ENCODE measurements around the gene MYBBP1A.
"Not testable (repeated sequence)": the region's sequence is repeated elsewhere in the genome, so short reads cannot be mapped to it uniquely, and the experiment has no call there.

MYBBP1A gene

GRCh38 chr17:4554997-4555799 is at the start of gene MYBBP1A:
Gene MYBBP1A (minus strand): TSS chr17:4555384. CDS start chr17:4555324, 60 bp downstream.
- DNase-seq (ENCODE audit: low read depth in 1 of 2, low spot score in 1 of 2), result peak; percentile 95 to 96

DNA sequence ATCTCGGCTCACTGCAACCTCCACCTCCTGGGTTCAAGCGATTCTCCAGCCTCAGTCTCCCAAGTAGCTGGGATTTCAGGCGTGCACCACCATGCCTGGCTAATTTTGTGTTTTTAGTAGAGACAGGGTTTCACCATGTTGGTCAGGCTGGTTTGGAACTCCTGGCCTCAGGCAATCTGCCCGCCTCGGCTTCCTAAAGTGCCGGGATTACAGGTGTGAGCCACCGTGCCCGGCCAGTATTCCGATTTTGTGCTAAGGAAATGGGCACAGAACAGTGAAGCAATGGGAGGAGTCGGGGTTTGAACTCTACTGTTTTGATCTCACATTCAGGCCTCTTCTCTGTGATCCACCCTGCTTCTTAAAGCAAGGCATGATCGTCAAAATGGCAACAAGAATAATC is 49.6 kb upstream of the MYBBP1A start:
- not testable (repeated sequence) for DNase-seq (ENCODE audit: low read depth in 1 of 2, low spot score in 1 of 2)

DNA sequence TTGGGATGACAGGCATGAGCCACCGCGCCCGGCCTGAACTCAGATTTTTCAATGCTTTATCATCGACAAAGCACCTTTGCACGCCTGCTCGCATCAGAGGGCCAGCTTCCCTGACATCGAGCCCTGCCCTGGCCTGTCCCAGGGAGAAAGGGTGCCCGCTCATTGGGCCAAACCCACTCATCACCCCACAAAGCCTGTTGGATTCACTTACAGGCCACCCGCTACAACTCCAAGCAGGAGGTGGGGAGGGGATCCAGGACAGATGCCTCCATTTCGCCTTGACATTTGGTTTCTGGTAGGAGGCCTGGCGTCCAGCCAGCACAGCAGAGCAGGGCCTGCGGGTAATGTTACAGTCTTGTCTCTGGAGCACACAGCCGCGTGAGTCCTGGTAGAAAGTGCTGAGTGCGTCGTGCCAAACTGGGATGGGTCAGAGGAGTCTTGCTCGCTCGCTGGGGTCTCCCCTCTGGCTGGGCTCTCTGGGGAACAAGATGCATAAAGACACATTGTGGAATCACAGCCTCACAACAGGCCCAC is 49.0 kb upstream of the MYBBP1A start:
- no peak for DNase-seq (ENCODE audit: low read depth in 1 of 2, low spot score in 1 of 2)

DNA sequence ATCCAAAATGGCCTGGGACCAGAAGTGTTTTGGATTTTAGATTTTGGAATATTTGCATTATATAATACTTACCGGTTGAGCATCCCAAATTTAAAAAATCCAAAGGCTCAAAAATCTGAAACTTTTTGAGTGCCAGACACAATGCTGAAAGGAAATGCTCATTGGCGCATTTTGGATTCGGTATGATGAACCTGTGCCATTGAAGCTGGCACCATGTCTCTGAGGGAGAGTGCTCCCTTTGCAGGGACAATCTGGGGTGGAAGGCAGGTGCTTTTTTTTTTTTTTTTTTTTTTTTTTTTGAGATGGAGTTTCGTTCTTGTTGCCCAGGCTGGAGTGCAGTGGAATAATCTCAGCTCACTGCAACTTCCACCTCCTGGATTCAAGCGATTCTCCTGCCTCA is 46.9 kb upstream of the MYBBP1A start:
- DNase-seq (ENCODE audit: low read depth in 1 of 2, low spot score in 1 of 2), result no peak

- DNase-seq (ENCODE audit: low read depth in 1 of 2, low spot score in 1 of 2), result no peak
These were observed 46.1 kb upstream of the MYBBP1A start for GRCh38 chr17:4601326-4601725.

DNA sequence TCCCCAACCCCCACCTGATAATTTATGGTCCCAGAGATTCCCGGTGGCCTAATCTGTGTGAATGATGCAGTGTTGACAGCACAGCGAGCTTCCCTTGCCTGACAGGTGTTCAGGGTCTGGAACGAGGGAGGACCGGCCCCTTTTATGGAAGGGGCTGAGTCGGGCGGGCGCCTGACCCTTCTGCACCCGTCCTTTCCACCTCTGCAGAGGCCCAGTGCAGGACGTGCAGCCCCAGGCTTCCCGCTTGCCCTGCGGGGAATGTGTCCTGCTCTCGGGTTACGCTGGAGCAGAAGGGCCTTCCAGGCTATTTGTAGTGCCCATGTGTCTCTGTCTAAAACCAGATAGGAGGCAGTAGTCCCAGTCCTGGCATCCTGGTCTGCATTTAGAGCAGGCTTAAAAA is 45.4 kb upstream of the MYBBP1A start:
- no peak for DNase-seq (ENCODE audit: low read depth in 1 of 2, low spot score in 1 of 2)

DNA sequence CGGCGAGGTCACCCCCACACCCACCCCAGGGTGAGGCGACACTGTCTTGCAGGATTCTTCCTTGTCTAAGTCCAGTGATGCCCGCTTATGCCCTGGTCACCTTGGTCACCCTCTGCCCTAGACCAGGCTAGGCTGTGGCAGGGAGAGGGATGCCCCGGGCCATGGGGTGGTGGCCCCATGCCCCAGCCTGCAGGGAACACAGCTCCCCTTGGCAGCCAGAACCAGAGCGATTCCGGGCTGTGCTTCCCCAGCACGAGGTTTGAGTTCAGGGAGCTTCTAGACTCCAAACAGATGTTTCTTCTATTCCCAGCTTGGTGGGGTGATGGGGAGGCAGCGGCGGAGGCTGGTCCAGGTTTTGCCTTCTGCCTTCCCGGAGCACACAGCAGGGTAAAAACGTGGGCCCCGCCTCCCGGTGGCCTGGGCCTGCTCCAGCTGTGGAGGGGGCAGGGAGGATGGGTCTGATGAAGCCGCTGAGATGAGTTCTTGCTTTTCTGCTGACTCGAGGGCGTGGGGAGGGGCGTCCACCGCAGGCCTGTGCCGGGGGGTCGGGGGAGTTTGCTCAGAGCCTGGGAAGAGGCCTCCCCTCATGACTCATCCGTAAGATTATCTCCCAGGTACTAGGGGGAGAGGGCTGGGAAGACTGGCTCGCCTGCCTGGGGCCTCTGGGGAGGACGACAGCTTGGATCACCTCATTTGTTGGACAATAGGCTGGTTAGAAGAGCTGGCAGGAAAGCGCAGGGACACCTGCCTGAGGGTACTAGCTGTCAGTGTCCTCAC is 44.5 kb upstream of the MYBBP1A start:
- DNase-seq (ENCODE audit: low read depth in 1 of 2, low spot score in 1 of 2), result no peak

GRCh38 chr17:4598776-4599504 is 43.8 kb upstream of the MYBBP1A start:
- no peak for DNase-seq (ENCODE audit: low read depth in 1 of 2, low spot score in 1 of 2)

DNA sequence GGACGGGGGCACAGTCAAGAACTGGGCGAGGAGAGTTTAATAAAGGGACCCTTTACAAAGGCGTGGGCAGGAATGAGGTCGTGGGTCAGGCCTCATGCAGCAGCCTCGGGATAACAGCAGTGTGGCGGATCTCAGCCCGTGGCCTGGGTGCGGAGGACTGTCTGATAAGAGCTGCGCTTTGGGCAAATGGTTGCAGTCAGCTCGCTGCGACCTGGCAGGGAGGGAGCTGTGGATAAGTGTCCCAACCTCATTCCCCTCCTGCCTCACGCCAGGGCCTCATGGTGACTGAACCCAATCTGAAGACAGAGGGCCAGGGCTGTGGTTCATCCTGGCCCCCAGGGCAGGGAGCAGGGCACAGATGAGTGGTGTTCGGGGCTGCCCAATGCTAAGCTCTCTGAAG is 42.8 kb upstream of the MYBBP1A start:
- DNase-seq (ENCODE audit: low read depth in 1 of 2, low spot score in 1 of 2), result no peak

GRCh38 chr17:4596636-4597380 is 41.6 kb upstream of the MYBBP1A start:
- DNase-seq (ENCODE audit: low read depth in 1 of 2, low spot score in 1 of 2), result no peak

DNA sequence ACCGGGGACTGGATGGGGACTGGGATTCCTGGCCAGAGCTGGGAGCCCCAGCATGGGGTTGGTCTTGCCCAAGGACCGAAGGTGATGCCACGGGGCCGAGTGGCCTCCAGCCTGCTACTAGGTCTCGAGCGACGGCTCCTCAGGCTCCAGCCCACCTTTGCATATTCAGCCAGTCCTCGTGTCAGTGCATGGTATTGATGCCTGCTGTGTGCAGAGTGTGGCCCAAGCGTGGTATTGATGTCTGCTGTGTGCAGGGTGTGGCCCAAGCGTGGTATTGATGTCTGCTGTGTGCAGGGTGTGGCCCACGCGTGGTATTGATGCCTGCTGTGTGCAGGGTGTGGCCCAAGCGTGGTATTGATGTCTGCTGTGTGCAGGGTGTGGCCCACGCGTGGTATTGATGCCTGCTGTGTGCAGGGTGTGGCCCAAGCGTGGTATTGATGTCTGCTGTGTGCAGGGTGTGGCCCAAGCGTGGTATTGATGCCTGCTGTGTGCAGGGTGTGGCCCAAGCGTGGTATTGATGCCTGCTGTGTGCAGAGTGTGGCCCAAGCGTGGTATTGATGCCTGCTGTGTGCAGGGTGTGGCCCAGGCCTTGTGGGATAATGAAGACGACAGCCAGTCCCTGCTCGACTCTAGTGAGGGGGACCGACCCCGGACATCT is 40.6 kb upstream of the MYBBP1A start:
- DNase-seq (ENCODE audit: low read depth in 1 of 2, low spot score in 1 of 2), result not testable (repeated sequence)

- DNase-seq (ENCODE audit: low read depth in 1 of 2, low spot score in 1 of 2), result no peak
These were observed 39.9 kb upstream of the MYBBP1A start for GRCh38 chr17:4594931-4595684.

DNA sequence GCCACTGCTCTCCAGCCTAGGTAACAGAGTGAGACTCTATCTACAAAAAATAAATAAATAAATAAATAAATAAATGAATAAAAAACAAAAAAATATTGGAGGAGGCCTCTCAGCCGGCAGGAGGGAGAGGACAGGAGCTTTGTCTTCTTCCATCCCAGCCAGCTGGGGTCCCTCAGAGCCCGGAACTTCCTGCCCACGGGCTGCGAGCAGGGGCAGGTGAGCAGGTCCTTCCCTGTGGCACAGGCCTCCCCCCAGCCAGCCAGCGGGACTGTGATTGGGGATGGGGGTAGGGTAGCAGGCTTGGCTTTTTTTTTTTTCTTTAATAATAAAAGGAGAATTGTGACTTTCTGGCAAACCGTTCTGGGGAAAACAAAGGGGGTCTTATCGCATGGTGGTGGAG is 39.2 kb upstream of the MYBBP1A start:
- DNase-seq (ENCODE audit: low read depth in 1 of 2, low spot score in 1 of 2), result no peak

DNA sequence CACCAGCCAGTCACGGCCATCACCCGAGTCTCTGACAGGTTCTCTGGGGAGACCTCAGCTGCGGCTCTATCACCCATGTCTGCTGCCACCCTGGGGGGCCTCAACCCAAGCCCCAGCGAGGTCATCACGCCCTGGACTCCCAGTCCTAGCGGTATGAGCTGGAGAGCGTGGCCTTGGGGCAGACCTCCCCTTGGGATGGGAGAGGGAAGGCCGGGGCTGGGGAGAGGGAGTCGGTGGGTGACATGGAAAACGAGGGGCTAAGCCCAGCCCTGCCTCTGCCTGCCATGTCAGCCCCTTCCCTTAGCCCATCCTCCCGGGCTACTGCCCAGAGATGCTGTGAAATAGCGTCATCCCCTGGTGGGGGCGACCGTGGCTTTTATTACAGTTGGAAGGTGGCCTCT is 37.8 kb upstream of the MYBBP1A start:
- no peak for DNase-seq (ENCODE audit: low read depth in 1 of 2, low spot score in 1 of 2)

DNA sequence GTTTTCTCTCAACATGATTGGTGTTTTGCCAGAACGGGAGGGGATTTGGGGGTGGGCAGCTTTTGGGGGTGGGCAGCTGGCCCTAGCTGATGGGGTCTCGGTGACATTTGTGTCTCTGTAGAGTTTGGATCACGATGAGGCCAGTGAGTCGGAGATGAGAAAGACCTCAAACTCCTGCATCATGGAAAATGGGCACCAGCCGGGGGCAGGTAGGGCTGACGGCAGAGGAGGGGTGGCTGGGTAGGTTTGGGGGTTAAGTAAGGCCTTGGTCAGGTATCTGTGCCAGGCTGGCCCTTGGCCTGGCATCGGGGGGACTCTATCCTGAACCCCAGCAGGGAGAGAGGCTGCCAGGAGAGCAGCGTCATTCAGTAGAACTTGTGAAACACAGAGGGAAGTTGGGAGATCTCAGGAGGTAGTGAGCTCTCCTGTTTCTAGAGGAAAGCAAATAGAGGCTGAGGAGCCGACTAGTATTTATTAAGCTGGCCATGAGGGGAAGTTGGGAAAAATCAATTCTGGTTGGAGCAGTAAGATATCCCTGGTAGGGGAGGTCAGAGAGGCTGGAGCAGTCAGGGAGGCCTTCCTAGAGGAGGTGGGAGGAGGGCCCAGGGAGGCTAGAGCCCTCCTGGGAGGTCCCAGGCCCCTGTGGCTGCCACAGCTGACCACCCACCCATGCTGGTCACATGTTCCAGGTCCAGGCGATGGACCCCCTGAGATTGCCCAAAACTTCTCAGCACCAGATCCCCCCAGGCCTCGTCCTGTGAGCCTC is 37.2 kb upstream of the MYBBP1A start:
- no peak for DNase-seq (ENCODE audit: low read depth in 1 of 2, low spot score in 1 of 2)

DNA sequence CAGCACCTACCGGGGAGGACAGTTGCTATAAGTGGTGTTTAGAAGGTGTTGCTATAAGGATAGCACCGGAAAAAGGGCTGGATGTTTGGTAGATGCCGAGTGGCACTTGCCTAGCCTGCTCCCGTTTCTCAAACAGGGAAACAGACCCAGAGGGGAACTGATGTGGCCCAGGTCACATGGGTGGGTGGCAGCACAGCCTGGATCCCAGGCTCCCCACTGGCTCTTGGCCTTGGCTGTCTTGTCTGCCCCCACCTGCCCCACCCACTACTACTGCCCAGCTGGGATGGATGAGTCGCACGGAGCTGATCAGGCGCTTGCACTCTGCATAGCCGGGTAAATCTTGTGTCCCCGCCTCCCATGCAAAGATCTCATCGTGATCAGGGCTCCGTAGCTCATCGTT is 36.3 kb upstream of the MYBBP1A start:
- no peak for DNase-seq (ENCODE audit: low read depth in 1 of 2, low spot score in 1 of 2)

DNA sequence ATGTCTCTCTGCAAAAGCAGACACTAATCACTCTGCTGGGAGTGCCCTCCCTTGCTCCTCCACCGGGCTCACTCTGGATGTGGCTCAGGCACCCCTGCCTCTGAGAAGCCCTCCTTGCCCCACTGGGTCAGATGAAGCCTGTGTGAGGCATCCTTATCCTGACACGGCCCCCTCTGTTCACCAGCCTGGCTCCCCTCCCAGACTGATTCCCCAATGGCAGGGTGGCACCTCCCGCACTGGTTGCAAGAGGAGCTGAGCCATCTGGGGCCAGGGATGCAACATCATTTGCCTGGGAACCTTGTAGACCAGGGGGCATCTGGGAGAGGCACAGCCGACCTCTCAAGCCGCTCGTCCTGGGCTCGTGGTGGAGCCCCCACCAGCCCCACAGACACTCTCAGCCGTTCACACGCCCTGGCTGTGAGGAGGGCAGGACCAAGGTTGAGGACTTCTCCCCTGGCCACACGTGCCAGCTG is 35.8 kb upstream of the MYBBP1A start:
- no peak for DNase-seq (ENCODE audit: low read depth in 1 of 2, low spot score in 1 of 2)

GRCh38 chr17:4590042-4590441 is 34.9 kb upstream of the MYBBP1A start:
- DNase-seq (ENCODE audit: low read depth in 1 of 2, low spot score in 1 of 2), result not testable (repeated sequence)
